Kidney (tissue), 14 donors: ENCODE measurements around the gene CDK2AP2. TPM values are rescaled to one million over a fixed set of nuclear protein-coding genes. Genes with fewer than 3 reads are reported as not detected.

Source experiments
- DNase-seq, 5 donors: peaks; one replicate each; pipeline ENCODE4 v3.0.0-alpha.2; 2013 to 2020
- FAIRE-seq: peaks from 2 replicates; lab custom pipeline; 2012; peaks lifted over from hg19 to GRCh38; lab: Jason Lieb, UNC
- H3K27ac ChIP-seq, 2 donors: one replicate each; pipeline ENCODE4 v1.7.0; 2013; ENCODE audit warnings: low read depth in 2 of 2, low read length in 2 of 2, inconsistent platforms in 1 of 2
- H3K27me3 ChIP-seq: one replicate; pipeline ENCODE4 v1.7.1; 2013; ENCODE audit warnings: low read length, inconsistent platforms; ENCODE audit not compliant: control insufficient read depth, insufficient read depth
- H3K36me3 ChIP-seq, 3 donors: one replicate each; pipeline versions ENCODE4 v1.7.0 to v1.7.1; 2013; ENCODE audit warnings: low read length in 3 of 3, control low read depth in 1 of 3, inconsistent platforms in 1 of 3; ENCODE audit not compliant: insufficient read depth in 3 of 3, control insufficient read depth in 2 of 3
- H3K4me1 ChIP-seq, 3 donors: one replicate each; pipeline versions ENCODE4 v1.7.0 to v1.7.1; 2013; ENCODE audit warnings: low read length in 3 of 3, inconsistent platforms in 1 of 3, low read depth in 1 of 3; ENCODE audit not compliant: control insufficient read depth in 2 of 3, insufficient read depth in 2 of 3
- H3K4me3 ChIP-seq, 3 donors: one replicate each; pipeline versions ENCODE4 v1.7.0 to v1.8.1; 2013; ENCODE audit warnings: low read length in 3 of 3, control low read depth in 1 of 3, inconsistent platforms in 1 of 3
- H3K9ac ChIP-seq, 3 donors: one replicate each; pipeline versions ENCODE4 v1.7.0 to v1.7.1; 2013; ENCODE audit warnings: low read length in 3 of 3, control low read depth in 1 of 3, inconsistent platforms in 1 of 3
- H3K9me3 ChIP-seq, 3 donors: one replicate each; pipeline versions ENCODE4 v1.7.0 to v1.7.1; 2013; ENCODE audit warnings: low read length in 3 of 3, control low read depth in 1 of 3, inconsistent platforms in 1 of 3; ENCODE audit not compliant: control insufficient read depth in 2 of 3, insufficient read depth in 1 of 3
- intact Hi-C: fragments of 100-400 bp; cut with DNase I; formaldehyde crosslinking; loops from one replicate; pipeline ENCODE4 v1.11.1; 2022
- polyA plus RNA-seq: library from polyadenylated mRNA; stranded (reverse); fragments of 350-450 nt; fragmentation: Illumina TruSeq; extraction: RNeasy Lipid Tissue Mini Kit (QIAGEN cat#74804); gene quantifications from one replicate; pipeline ENCODE4 v1.2.3, GENCODE V29; 2014; ENCODE audit warnings: low read depth, low replicate concordance; ENCODE audit not compliant: insufficient read depth
- total RNA-seq: library from RNA; stranded (reverse); fragmentation: NEBNext Ultra II Directional; extraction: Animal tissue kit (Norgen Biotek cat#: 25700); gene quantifications from one replicate; pipeline ENCODE4 v1.2.1, GENCODE V29; 2021
- TF ChIP-seq, protein P1 (sequence below): IDR thresholded peaks from 3 replicates; pipeline ENCODE4 v1.5.1; 2012; ENCODE audit warnings: mild to moderate bottlenecking, moderate library complexity, borderline replicate concordance; ENCODE audit not compliant: insufficient read depth; ENCODE audit errors: extremely low read depth
- donor health status: control.
- donor health status: control.
- donor health status: control.
- donor health status: control.
- donor health status: control.
- donor health status: DM: yes; HTN: yes; CAD: no.
- donor health status: Normal renal cell carcinoma (clear cell type).

The CDK2AP2 gene
- total and polyA plus RNA-seq, 2 donors from 2014 or later = 98.4 to 188 TPM

DNA sequence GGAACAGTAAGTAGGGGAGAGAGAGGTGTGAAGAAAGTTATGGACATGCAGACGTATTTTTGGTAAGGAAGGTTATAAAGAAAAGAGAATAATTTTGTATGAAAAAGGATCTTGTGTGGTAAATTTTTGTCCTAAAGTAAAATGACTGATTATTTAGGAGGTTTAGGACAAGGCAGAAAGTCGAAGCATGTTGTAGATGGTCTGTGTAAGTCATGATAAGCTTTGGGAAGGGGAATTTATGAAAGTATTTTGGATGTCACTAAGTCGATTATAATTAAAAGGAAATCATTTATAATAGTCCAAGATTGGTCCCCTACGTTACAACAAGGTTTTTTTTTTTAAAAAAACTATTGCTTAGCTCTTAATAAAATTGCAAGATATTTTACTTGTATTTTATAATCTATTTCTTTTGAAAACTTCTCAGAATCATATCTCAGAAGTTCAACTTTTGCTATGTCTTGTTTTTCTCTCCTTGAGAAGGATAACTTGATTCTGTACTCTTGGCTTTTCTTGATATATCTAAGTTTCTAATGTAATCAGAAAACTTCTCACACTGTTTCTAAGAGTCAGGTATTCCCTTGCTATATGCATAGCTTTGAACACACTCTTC lies 26.2 kb upstream of the CDK2AP2 start:
- H3K27ac ChIP-seq = no peak overlapping the region
- H3K27me3 ChIP-seq = no peaks in the 10 kb centered on the region
- H3K4me3 ChIP-seq = no peak overlapping the region
- H3K9me3 ChIP-seq = no peaks in the 10 kb centered on the region
- TF ChIP-seq, protein P1, sequence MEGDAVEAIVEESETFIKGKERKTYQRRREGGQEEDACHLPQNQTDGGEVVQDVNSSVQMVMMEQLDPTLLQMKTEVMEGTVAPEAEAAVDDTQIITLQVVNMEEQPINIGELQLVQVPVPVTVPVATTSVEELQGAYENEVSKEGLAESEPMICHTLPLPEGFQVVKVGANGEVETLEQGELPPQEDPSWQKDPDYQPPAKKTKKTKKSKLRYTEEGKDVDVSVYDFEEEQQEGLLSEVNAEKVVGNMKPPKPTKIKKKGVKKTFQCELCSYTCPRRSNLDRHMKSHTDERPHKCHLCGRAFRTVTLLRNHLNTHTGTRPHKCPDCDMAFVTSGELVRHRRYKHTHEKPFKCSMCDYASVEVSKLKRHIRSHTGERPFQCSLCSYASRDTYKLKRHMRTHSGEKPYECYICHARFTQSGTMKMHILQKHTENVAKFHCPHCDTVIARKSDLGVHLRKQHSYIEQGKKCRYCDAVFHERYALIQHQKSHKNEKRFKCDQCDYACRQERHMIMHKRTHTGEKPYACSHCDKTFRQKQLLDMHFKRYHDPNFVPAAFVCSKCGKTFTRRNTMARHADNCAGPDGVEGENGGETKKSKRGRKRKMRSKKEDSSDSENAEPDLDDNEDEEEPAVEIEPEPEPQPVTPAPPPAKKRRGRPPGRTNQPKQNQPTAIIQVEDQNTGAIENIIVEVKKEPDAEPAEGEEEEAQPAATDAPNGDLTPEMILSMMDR = no peak
- intact Hi-C loops = no loop called here
- H3K9ac ChIP-seq = no peak overlapping the region
- FAIRE-seq = no peak
- H3K4me1 ChIP-seq = peaks cover 0 to 4% (median 0%) of the 10 kb centered on the region in 3 donors
- DNase-seq = no peak
- H3K36me3 ChIP-seq = no peaks in the 10 kb centered on the region

DNA sequence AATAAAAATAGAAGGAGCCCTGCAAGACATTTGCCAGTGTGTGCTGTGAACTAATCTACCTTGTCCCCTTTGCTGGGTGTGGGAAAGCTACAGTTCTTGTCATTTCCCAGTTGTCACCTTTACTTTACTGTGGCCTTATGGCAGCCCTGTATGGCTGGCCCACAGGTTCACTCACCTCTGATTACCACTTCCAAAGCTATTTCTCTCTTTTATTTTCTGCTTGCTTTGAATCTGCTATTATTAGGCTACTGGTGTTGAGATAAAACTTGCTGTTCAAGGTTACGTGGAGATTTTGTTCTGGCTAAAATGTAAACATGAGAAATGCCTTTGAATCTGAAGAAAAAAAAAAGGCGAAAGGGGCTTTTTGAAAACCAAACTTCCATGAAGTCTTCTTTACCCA lies 24.9 kb upstream of the CDK2AP2 start:
- intact Hi-C loops = no loop called here
- no peak for FAIRE-seq
- TF ChIP-seq, protein P1 = no peak

DNA sequence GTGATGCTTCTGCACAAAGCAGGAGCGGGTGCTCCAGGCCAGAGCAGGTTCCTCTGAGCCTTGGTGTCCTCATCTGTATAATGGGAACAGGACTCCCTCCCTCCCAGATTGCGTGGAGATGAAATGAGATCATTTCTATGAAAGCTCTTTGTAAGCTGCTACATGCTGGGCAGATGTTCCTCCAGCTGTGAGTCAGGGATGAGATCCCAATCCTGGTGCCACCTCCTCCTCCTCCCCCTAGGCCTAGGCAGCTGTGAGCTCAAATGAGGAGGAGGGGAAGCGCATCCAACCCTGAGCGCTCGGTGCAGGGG lies 22.3 kb upstream of the CDK2AP2 start:
- no peak for DNase-seq
- H3K4me1 ChIP-seq = peaks cover 0 to 4% (median 0%) of the 10 kb centered on the region in 3 donors
- TF ChIP-seq, protein P1 = no peak
- no peak overlapping the region for H3K9ac ChIP-seq
- H3K9me3 ChIP-seq = no peaks in the 10 kb centered on the region
- intact Hi-C loops = no loop called here
- H3K27me3 ChIP-seq = no peaks in the 10 kb centered on the region
- no peaks in the 10 kb centered on the region for H3K36me3 ChIP-seq
- H3K4me3 ChIP-seq = no peak overlapping the region
- no peak overlapping the region for H3K27ac ChIP-seq
- no peak for FAIRE-seq

More for the DNA sequence above, 24.9 kb upstream of the CDK2AP2 start:
- DNase-seq = no peak
- Histone ChIP-seq H3K27ac (no peak overlapping the region), H3K9me3 (no peaks in the 10 kb centered on the region), H3K9ac (no peak overlapping the region), H3K4me3 (no peak overlapping the region), H3K27me3 (no peaks in the 10 kb centered on the region), H3K36me3 (no peaks in the 10 kb centered on the region), H3K4me1 (peaks cover 0 to 4% (median 0%) of the 10 kb centered on the region in 3 donors)

DNA sequence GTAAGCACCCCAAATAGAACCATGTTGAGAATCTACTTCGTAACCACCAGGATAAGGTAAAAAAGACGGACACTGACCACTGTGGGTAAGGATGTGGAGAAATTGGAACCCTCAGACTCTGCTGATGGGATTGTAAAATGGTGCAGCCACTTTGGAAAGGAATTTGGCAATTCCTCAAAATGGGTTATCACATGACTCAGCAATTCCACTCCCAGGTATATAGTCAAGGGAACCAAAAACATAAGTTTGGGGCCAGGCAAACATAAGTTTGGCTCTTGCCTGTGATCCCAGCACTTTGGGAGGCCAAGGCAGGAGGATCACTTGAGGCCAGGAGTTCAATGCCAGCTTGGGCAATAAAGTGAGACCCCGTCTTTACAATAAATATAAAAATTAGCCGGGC lies 20.4 kb upstream of the CDK2AP2 start:
- no peaks in the 10 kb centered on the region for H3K27me3 ChIP-seq
- H3K4me1 ChIP-seq = peaks cover 0 to 4% (median 0%) of the 10 kb centered on the region in 3 donors
- intact Hi-C loops = no loop called here
- H3K36me3 ChIP-seq = no peaks in the 10 kb centered on the region
- H3K4me3 ChIP-seq = no peak overlapping the region
- no peak overlapping the region for H3K27ac ChIP-seq
- TF ChIP-seq, protein P1 = no peak
- FAIRE-seq = no peak
- H3K9ac ChIP-seq = no peak overlapping the region
- no peaks in the 10 kb centered on the region for H3K9me3 ChIP-seq
- DNase-seq = no peak
